Measurements from ENCODE around the gene TMEM87B.

GRCh38 chr2:112061299-112061698 is 6.2 kb downstream of the TMEM87B start:
- TF ChIP-seq POLR2A (IDR thresholded peaks at IDR 0.05) (no peak), CTCF (IDR thresholded peaks at IDR 0.05) (no peak)

All from adrenal gland (tissue), 5 donors.